GM19193 (cell line): ENCODE measurements around the gene MRPL39.

Source experiments
- POLR2A ChIP-seq: IDR thresholded peaks from 4 replicates; pipeline ENCODE4 v1.6.1; 2011; ENCODE audit not compliant: insufficient read depth, insufficient read length; ENCODE audit errors: extremely low read depth

The MRPL39 gene

DNA sequence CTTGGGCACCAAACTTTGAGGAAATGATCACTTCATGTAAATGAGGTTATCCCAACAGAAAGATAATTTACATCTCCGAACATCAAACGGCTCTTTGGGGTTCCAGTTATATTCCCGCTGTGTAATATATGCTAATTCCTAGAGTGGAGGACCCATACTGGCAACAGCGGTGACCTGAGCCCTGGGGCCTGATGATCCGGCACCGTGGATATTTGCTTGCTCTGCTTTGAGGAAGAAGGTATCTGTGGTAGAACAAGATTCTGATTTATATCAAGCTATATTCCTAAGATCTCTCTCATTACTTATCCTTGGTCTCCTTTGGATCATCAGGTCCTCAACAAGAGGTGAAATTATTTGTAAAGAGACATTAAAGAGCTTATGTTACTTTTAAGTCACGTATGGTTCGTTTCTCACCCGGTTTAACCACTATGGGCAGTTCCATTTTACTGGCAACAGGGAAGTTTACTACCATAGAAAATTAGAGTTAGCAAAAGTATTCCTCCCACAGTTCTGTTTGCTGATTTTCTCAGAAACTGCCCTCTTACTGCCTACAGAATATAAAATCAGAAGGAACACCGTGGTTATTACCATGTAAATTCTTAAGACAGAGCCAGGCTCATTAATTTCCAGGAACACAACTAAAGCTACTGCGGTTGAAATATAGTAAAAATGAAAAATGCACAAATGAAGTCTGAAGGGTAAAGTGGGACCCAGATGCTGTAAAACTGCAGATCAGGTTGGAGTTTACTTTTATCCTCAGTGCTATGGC is 56.7 kb downstream of the MRPL39 start:
- no peak for TF ChIP-seq POLR2A

DNA sequence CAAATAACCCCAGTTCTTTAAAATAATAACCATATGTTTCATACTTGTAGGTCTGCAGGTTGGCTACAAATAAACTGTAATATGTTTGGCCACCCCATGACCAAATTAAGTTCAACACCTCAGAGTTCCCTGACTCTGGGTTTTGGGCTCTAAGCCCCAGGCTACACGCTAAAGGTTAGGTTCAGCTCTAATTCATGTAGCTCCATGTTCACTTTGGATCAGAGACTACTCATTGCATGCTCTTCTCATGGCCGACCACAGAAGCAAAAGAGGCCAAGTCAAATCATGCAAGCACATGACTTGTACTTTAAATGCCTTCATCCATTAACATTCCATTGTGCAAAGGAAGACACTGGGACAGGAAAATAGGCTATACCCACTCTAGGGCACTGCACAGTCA is 66.2 kb downstream of the MRPL39 start:
- TF ChIP-seq POLR2A, result no peak

DNA sequence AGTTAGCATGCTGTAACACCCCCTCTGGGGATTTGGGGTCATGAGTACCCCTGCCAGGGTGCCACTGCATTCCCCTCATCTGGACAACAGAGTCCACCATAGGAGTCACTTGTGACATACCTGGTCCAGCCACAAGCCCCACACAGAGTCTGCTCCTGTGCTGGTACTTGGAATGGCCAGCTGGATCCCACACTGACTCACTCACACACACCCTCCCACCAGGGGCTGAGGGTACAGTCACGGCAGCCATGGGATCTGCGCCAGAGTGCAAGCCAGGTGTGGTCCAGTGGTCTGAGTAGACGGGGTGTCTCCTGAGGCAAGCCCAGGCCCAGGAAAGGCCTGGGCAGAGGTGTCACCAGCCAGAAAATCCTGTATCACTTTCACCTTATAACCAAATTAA is 67.7 kb downstream of the MRPL39 start:
- no peak for TF ChIP-seq POLR2A

DNA sequence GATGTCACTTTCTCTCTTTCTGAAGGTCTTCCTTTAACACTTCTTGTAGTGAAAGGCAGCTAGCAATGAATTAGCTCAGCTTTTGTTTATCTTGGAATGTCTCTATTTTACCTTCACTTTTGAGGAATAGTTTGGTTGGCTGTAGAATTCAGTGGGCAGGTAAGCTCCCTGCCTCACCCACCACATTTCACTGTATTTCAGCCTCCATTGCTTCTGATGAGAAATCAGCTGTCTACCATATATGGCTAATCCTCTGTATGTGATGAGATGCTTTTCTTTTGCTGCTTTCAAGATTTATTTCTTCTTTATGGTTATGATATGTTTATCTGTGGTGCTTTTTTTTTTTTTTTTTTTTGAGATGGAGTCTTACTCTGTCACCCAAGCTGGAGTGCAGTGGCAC is 70.1 kb downstream of the MRPL39 start:
- no peak for TF ChIP-seq POLR2A

DNA sequence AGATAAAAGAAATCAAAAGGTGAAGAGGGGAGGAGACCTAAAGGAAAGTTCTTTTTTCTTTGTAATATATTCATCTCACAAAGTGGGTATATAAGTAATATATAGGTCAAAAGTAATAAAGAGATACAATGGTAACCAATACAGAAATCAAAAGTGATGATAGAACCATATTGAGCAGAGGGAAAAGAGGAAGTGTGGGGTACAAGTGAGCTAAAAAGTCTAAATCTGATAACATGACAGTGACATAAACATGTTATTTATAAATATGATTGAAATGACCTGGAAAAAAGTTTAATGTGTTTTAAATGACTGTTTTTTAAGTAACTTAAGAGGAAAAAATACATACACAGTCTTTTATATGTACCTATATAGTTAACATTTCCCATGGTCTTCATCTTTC is 70.5 kb downstream of the MRPL39 start:
- TF ChIP-seq POLR2A, result no peak

DNA sequence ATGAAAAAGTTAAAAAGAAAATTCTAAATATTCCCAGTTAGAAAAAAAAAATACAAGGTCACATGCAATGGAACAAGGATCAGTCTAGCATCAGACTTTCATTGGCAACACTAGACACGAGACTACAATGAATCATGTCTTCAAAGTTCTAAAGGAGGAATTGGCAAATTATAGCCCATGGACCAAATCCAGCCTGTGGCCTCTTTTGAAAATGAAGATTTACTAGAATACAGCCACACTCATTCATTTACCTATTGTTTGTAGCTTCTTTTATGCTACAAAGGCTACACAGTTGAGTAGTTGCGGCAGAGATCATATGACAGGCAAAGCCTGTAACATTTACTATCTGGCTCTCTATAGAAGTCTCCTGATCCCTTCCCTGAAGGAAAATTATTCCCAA is 71.4 kb downstream of the MRPL39 start:
- no peak for TF ChIP-seq POLR2A
